SH-SY5Y (cell line): ENCODE results near the gene LYZL1.

Experiments used
- GATA2 ChIP-seq: IDR thresholded peaks from 2 replicates; pipeline ENCODE4 v1.6.1; 2011; ENCODE audit warnings: mild to moderate bottlenecking, low read depth, low read length
- GATA3 ChIP-seq: IDR thresholded peaks from 2 replicates; pipeline ENCODE4 v1.6.1; 2011; ENCODE audit warnings: low read depth, mild to moderate bottlenecking, low read length, moderate library complexity

LYZL1 gene

DNA sequence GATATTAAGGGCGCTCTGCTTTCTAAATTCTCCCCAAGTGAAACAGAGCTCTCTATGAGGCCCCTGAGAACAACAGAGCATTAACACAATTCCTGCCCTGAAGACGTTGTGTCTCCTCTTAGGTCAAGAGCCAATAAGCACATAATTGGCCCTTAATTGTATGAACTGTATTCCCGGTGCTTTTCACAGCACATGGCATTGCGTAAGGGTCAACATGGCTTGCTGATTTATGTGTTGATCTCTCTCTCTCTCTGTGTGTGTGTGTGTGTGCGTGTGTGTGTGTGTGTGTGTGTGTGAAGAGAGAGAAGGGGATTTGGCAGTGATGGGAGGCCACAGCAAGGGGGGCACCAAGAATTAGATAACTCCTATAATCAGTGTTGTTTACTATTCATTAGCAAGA lies 40.5 kb downstream of the LYZL1 start:
- no peak for TF ChIP-seq GATA3
- TF ChIP-seq GATA2 = no peak

DNA sequence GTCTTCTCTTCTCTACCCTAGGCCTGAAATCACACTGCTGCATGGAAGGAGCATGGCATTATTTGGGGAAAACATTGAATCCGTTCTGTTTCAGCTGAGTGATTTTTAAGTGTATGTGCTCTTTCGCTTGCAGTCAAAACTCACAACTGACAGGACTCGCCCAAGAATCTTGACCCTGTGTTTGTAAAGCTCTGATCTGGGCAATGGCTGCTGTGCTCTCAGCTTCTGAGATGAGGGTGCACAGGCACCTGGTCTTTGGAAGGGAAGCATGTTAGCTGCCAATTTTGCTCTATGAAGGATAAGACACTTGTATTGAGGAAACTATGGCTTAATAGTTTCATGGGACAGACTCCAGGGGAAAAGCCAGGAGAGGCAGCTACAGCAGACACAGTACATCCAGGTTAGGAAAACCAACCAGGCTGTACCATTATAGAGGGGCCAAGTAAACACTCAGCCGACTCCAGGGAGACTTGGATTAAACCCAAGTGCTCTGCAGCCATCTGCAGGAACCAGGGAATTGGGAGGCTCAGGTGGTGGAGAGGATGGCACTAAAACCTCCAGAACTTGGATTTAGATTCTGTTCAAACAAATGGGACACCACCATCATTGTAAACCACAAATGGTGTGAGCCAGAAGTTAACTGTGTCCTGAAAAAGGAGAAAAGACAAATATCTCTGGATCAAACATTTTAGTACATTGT lies 43.3 kb downstream of the LYZL1 start:
- no peak for TF ChIP-seq GATA2
- TF ChIP-seq GATA3 = no peak

DNA sequence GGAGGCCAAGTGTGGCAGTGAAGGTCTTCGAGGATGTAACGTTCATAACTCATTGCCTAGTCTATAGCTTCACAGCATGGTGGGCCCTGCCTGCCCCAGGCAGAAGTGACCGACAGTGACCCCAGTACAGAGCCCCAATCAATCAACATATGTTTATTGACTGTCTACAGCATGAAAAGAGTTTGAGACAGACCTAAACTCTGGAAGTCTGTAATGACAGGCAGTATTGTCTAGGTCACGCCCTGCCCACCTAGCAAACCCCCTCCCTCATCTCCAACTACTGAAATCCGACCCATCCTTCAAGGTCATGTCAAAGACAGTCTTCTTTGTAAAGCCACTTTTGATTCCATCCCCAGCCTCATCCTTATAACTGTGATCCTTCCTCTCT lies 43.9 kb downstream of the LYZL1 start:
- TF ChIP-seq GATA2 (no peak), GATA3 (no peak)

DNA sequence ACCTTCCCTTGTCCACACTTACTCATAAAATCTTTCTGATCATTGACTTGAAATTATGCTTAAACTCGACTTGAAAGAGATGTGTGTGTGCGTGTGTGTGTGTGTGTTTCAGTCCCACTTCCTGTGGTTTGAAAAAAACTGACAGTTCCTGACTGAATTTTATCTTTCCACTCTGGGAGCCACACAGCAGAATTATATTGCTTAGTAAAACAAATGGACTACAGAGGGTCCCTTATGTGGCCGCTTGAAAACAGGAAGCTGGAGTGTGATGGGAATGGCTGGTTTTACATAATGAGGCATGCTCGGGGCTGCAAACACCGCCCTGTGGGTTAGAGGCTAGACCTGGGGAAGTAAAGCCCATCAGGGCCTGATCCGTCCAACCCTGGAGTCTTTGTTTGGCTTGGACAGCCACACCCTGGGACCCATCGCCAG lies 54.8 kb downstream of the LYZL1 start:
- TF ChIP-seq GATA2 (no peak), GATA3 (no peak)

DNA sequence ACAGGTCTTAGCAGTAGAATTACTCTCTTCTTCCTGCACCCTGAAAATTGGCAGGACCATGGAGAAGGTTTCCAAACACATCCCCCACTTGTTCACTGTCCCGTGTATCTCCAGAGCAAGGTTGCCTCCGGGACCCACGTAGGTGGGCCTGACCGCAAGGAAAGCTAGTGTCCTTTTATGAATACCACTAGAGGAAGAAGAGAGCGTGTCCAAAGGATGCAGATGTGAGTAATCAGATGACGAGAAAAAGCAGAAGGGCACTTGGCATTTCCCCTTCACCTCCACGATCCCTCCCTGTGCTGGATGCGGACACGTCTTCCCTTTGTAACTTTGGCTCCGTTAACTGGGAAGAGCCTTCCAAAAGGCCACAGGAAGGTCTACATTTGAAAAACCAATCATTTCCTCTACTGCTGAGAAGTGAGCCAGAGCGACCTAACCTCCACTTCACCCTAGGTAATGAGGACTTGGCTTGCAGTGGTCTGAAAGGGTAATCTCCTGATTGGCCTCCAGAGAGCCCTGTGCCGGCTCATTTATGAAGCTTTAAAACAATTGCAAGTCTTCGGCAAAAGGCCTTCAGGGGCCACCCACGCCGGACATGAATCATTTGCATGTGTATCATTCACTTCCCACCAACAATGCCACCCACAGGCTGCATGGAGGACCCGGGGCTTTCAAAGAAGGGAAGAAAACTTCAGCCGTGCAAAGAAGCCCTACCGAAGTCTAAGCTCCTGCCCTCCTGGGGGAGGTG lies 55.4 kb downstream of the LYZL1 start:
- TF ChIP-seq GATA2 (no peak), GATA3 (no peak)

DNA sequence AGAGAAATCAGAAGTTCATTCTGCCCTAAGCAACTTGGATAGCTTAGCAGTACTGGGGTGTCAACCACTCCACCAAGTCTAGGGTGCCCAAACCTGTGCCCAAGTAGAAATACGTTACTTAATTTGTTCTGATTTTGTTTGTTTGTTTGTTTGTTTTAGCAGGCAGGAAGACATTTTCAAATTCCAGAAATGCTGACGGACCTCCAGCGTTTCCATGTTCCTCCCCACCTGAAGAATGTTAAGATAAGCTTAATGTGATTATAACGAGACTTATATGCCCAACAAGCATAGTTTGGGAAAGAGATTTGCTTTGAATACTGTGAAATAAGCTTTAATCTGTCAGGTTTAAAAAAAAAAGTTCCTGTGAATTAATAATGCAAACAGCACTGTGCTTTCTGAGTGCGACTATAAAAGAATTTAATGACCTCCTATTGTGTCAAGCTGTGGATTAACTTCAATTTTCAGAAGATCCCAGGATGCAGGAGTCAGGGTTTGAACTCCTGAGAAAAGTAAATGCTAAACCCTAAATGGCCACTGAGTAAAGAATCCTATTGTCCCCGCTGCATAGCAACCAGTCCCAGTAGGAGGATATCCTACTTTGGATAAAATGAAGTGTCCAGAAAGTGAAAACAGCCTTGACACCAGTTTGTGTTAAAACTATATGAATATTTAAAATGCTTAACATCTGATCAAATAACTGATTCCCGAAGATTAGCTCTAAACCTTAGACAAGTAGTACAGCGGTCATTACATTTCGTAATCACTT lies 56.5 kb downstream of the LYZL1 start:
- TF ChIP-seq GATA2 = no peak
- no peak for TF ChIP-seq GATA3

DNA sequence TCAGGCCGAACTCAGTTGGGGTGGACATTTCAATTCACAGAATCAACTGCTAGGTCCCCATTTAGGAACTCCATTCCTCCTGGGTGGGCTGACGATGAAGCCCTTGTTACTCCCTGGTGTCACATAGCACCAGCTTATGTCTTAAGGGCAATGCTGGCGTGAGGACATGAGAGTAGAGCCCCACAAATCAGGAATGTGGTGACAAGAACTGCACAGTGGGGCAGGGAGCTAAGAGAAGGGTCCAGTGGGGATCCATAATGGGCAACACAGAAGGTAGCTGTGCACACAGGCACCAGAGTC lies 57.0 kb downstream of the LYZL1 start:
- TF ChIP-seq GATA2 = no peak
- no peak for TF ChIP-seq GATA3

DNA sequence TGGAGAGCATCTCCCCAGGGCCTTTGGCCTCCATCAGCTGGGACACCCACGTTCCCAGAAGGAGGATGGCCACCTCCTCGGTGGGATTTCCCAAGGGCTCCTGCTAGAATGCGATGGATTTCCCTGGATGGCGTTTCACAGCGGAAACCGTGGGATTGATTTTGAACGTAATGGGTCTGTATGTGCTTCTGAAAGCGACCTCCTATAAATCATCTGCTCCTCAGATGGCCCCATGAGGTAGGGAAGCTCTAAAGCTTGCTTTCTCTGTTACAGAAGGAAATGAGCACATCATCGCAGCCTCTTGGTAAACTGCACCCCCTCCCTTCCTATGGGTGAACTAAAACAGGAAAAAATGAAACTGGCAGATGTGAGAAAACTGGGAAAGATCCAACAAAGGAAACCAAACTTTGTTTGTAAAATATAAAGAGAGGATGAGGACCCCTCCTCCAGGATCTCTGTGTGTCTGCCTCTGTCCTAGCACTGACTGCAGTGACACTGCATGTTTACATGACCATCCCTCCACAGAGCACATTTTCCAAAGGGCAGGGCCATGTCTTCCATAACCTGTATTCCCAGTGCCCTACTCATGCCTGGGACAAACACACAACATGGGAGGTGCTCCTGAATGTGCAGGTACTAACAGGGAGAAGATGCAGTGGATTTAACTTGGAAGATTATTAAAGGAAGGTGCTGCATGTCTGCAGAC lies 57.6 kb downstream of the LYZL1 start:
- TF ChIP-seq GATA2 (no peak), GATA3 (no peak)

DNA sequence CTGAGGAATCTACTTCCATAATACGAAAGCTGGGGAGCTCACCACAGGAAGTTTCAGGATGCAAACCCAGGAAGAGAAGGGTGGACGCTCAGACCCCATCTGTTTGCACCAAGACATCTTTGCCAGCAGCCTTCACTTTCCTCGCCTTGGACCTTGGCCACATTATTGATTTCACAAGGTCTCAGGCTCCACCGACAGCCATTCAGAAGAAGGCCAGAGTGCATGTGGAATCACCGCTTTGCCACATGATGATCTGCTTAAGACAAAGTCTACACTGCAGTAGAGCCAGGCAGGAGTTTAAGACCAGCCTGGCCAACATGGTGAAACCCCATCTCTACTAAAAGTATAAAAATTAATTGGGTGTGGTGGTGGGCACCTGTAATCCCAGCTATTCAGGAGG lies 60.0 kb downstream of the LYZL1 start:
- TF ChIP-seq GATA2 (no peak), GATA3 (no peak)

DNA sequence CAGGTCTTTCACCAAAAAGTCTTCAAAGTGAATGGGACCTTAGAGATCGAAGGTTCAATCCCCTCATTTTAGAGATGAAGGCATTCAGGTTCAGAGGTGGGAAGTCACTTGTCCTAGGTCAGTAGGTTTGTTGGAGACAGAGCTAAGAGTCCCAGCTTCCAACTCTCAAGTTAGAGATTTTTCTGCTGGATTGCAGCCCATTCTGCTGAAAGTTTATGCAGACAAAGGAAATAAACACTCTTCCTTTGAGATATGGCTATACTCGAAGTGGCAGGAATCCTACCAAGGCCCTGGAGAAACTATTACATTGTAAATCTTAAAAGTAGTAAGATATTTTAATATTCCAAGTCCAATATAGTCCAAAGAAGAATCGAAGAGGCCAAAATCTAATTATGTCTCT lies 64.4 kb downstream of the LYZL1 start:
- TF ChIP-seq GATA3 = no peak
- TF ChIP-seq GATA2 = no peak

DNA sequence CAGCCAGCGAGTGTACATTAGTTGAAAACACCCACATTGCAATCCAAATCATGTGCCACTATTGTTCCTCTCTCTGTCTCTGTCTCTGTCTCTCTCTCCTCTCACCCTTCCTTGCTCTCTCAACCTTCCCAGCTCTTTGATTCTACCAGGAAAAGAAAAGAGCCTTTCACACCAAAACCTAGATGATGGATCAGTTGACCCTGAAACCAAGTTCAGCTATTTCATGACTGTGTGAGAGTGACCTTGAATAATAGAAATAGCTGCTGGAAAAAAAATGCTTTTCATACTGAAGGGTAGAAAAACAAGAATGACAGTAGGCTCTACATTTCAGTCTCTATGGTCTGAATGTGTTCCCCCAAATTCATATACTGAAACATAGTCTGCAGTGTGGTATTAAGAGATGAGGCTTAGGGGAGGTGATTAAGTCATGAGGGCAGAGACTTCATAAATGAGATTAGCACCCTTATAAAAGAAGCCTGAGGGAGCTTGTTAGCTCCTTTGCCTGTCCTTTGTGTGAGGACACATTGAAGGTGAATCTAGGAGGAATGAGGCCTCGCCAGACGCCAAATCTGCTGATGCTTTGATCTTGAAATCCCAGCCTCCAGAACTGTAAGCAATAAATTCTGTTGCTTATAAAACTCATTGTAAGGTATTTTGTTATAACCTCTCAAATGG lies 65.2 kb downstream of the LYZL1 start:
- TF ChIP-seq GATA2 = no peak
- no peak for TF ChIP-seq GATA3

DNA sequence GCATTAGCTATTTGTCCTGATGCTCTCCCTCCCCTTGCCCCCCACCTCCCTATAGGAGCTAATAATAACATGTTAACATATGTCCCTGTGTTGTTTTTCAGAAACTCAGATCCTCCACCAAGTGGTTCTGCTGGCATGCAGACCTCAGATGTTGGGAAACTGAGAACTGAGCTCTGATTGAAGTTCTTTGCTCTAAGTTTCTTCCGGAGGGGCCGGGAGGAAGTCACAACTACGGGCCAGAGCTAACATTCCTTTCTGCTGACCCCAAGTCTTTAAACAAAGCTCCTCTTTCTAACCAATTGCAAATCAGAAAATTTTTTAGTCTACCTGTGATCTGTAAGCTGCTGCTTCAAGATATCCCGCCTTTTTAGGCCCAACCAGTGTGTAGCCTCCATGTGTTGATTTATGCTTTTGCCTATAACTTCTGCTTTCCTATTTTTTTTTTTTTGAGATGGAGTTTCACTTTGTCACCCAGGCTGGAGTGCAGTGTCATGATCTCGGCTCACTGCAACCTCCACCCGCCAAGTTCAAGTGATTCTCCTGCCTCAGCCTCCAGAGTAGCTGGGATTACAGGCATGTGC lies 66.6 kb downstream of the LYZL1 start:
- TF ChIP-seq GATA3 (no peak), GATA2 (no peak)

DNA sequence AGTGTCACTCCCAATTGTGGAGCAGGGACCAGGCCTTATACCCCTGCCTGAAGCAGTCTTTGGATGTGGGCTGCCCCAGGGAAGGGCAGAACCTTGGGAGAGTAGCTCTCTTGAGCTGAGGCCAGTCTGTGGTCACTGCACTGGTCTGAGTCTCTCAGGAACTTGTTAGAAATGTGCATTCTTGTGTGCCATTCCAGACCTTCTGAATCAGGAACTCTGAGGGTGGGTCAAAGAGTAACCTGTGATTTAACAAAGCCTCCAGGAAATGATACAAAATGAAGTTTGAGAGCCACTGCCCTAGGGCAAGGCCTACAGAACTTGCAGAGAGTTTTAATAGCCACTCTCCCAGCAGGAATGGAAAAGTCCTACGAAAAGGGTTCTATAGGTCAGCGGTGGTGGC lies 68.1 kb downstream of the LYZL1 start:
- TF ChIP-seq GATA2 (no peak), GATA3 (no peak)

DNA sequence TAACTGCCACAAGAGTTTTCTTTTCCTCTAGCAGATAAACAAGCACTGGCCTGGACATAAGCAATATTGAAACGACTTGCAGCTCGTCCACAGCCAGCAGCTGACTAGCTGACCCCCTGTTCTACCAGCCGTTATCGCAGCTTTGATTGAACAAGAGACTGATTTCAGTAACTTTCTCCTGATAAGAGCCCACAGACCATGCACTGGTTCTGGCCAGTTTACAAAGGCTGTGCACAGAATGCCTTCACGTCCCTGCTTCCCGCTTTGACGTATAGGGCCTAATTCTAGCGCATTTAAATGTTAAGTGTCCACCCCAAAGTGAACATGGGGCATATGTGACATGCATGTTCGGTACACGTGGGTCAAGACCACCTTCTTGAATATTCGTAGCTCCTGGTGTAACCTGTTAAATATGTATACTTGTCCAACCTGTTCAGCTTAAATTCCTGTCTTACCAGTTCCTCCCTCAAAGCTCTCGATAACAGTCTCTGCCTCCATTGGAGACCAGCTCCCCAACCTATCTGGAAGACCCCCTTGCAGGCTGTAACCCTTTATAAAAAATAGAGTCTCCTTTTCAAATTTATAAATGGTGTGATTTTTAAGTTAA lies 69.2 kb downstream of the LYZL1 start:
- TF ChIP-seq GATA2 (no peak), GATA3 (no peak)
